WTC11 (cell line): ENCODE results near the gene CAPN12.

Experiments
- CBFB ChIP-seq: sonication (generic); formaldehyde crosslinking; IDR thresholded peaks from 2 replicates; pipeline ENCODE4 v1.8.1; 2022; ENCODE audit warnings: mild to moderate bottlenecking, low read depth, missing genetic modification reagents
- MAX ChIP-seq: sonication (generic); formaldehyde crosslinking; IDR thresholded peaks from 2 replicates; pipeline ENCODE4 v1.8.0; 2022; ENCODE audit warnings: mild to moderate bottlenecking, missing genetic modification reagents
- MXD4 ChIP-seq: fragments of 250-450 bp; sonication (Bioruptor Pico); IDR thresholded peaks from 2 replicates; pipeline ENCODE4 v1.8.0; 2021; ENCODE audit warnings: mild to moderate bottlenecking, moderate library complexity, borderline replicate concordance
- TF ChIP-seq, protein P1 (sequence below): sonication (generic); formaldehyde crosslinking; IDR thresholded peaks from 2 replicates; pipeline ENCODE4 v1.8.1; 2022; ENCODE audit warnings: mild to moderate bottlenecking, missing genetic modification reagents, moderate library complexity, borderline replicate concordance

- TF ChIP-seq MAX (CRISPR knock-in tag) (no peak), MXD4 (no peak), CBFB (CRISPR knock-in tag) (no peak)
- TF ChIP-seq, protein P1, sequence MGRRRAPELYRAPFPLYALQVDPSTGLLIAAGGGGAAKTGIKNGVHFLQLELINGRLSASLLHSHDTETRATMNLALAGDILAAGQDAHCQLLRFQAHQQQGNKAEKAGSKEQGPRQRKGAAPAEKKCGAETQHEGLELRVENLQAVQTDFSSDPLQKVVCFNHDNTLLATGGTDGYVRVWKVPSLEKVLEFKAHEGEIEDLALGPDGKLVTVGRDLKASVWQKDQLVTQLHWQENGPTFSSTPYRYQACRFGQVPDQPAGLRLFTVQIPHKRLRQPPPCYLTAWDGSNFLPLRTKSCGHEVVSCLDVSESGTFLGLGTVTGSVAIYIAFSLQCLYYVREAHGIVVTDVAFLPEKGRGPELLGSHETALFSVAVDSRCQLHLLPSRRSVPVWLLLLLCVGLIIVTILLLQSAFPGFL (CRISPR knock-in tag), result no peak
These were observed 61.3 kb downstream of the CAPN12 start for GRCh38 chr19:38682872-38683392.
